ENCODE data around the gene SLC24A3.

SLC24A3 gene

DNA sequence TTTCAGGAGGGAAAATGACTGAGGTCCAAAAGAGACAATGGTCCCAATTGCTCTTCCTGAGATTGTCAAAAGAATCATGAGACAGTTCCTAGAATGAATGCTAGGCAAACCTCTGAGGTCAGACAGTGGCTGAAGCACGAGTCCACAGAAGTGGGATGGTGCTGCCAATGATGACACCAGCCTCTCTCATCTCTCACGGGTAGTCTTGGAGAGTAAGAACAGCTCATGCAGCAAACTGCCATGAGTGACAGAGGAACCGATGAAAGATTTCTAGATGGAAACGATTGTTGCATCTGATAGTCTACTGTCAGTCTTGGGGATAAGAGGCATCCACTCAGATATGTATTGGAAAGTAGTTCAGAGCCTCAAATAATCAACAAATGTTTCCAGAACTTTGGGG lies 188.7 kb downstream of the SLC24A3 start:
- FAIRE-seq: no peak

DNA sequence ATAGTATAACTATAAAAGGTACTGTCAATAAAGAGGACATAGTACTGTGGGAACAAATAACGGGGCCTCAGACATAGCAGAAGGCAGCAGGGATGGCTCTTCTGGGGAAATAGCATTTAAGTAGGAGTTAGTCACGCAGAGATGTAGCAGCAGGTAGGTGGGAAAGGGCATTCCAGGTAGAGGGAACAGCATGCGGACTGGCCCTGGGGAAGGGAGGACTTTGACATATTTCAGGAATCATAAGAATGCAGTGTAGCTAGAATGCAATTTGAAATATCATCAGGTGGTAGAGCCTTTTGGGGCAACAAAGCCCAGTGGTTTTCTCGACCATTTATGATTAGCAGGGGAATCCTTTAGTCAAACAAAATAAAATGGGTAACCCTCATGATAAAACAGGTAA lies 191.1 kb downstream of the SLC24A3 start:
- no peak for FAIRE-seq

DNA sequence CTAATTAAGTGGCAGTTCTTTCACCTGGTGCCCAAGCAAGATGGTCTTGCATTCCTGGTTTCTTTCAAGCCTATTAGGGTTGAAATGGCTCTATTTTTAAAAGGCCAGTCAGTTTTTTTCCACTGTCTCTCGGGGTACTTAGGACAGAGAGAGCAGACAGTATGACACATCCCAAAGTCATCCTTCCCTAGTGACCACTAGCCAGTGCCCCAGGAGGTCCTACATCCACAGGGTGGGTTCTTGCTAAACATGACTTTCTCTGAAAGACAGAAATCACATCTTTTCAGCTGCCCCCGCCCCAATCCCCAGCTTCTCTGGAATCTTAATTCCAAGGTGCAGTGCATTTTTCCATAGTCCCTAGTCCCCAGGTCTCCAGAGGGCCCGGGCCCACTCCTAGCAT lies 192.4 kb downstream of the SLC24A3 start:
- FAIRE-seq: no peak

DNA sequence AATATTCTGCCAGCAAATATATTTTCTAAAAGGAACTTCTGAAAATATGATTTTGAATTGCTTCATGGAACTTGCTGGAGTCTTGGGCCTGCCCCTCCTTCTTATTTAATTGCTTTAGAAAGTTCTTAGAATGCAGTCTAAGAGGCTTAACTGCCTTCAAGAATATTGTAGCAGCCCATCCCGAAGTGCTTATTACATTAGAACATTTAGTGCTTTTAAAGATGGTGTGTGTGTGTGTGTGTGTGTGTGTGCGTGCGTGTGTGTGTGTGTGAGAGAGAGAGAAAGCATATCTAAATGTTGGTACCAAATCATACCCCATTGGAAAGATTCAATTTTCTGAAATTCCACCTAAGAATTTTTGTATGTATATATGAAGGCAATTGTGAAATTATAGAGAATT lies 193.5 kb downstream of the SLC24A3 start:
- FAIRE-seq: no peak

DNA sequence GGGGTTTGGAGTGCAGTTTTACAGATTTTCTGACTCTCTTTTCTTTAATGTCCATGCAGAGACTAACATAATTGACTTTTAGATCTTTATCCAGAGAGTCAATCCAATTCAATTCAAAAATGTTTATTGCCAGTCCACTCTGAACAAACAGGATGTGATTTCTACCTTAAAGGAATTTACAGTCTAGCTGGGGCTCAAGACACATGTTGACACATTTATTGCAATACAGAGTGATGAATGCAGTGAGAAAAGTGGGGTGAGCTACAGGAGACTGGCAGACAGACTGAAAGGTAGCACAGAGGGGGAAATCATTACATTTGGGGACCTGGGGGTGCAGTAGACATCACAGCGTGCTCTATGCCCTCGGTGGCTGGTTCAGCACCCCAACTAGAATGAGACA lies 193.9 kb downstream of the SLC24A3 start:
- no peak for FAIRE-seq

DNA sequence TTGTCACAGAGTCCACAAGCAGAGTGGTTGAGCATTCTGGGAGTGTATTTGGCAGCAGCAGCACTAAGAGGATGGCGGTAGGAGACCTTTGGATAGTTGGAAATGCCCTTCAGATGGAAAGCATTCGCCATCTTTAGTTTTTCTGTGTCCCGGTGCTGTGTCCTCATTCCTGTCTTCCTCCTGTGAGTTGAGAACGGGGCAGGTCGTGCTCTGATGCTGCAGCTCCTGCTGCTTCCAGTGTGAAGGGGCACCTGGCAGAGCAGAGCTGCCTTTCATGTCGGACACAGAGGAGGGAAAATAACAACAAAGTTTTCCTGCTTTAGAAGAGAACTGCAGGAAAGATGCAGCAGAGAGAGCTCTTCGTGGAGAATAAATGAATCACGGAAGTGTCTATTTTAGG lies 194.8 kb downstream of the SLC24A3 start:
- no peak for FAIRE-seq

DNA sequence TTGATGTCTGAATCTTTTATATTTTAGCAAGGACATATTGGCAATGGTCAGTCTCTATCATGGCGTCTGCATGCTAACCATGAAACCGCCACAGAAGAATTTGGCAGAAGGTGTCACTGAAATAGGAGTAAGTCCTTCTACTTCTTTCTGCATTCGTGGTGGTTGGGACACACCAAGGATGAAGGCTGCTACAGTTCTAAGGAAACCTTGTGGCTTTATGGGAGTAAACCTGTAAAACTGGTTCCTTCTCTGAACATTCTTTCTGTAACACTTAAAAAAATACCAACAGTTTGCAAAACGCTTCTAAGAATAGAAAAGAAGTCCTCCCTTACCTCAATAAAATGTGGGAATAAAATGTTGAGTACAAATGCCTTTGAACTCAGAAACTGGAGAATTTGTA lies 195.3 kb downstream of the SLC24A3 start:
- no peak for FAIRE-seq

DNA sequence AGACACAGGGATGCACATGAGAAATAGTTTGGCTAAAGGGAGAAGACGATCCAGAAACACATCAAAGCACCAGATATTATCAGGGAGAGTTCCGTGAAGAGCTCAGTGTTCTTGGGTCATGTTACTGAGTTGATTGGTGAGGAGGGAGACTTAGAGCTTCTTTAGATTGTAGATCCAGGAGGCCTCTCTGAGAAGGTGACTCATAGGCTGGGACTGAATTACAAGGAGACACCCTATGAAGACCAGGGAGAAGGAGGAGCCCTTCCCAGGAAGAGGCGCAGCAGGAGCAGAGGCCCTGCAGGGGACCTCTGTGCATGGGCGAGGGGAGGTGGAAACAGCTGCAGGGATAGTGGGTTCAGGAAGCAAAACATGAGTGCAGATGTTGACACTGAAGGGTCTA lies 196.5 kb downstream of the SLC24A3 start:
- FAIRE-seq: no peak

DNA sequence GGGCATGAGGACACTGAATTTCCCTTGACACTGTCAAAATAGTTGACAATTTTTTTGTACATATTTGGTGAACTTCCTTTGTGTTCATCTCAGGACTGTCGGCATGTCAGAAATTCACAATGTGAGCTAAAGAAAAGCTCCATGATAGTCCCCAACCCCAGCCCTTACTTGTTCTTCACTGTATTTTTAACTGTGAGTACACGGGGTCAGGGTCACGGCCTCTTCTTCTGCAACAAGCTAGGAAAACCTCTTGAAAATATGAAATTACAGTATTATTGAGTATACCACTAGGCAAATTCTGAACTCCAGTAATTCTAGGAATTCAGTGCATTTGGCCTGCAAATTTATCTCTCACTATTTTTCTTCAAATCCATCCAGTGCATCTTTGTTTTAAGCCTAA lies 199.4 kb downstream of the SLC24A3 start:
- FAIRE-seq: no peak

DNA sequence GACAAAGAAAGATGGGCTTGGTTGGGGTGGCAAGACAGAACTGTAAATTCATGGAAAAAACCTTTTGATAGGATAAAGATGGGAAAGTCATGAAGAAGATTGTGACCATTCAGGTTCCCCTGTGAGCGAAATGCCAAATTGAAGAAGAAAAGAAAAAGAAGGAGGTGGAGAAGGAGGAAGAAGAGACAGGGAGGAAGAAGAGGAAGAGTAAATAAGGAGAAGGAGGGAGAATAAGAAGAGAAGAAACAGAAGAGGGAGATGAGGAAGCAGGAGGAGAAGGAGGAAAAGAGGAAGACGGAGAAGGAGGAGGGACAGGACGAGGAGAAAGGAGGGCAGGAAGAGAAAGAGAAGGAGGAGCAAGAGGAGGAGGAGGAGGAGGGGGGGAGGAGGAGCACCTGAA lies 199.8 kb downstream of the SLC24A3 start:
- no peak for FAIRE-seq

DNA sequence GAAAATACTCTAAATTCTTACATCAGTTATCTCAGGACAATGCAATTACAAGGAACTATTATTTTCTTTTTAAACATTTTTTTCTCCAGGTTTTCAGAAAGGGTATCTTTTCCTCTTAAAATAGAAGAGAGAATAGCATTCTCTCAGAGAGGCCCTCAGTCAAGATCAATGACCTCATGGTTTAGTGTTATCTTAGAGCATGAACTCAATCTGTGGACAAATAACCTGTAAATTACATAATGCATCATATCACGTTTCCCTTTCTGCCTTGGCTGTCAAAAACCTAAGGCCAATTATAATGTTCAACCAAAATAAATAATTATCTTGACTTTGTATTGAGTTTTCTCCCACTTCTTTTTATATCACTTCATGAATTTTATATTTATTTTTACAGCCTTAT lies 202.2 kb downstream of the SLC24A3 start:
- FAIRE-seq: no peak

DNA sequence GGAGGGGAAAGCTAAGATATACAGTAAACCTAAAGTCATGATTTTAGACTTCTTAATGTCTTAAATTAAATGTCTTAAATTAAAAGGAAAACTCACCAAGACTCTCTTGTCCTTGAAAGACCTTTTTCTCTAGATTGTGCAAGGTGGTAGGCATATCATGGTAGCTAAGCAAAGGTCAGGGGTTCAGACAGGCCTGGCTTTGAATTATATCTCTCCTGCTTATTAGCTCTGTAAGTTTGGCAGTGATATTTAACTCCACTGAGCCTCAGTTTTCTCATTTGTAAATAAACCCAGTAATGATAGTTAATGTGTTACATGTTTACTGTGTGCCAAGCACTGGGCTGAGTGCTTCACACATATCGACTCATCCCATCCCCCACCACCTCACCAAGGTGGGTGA lies 203.3 kb downstream of the SLC24A3 start:
- FAIRE-seq: no peak

DNA sequence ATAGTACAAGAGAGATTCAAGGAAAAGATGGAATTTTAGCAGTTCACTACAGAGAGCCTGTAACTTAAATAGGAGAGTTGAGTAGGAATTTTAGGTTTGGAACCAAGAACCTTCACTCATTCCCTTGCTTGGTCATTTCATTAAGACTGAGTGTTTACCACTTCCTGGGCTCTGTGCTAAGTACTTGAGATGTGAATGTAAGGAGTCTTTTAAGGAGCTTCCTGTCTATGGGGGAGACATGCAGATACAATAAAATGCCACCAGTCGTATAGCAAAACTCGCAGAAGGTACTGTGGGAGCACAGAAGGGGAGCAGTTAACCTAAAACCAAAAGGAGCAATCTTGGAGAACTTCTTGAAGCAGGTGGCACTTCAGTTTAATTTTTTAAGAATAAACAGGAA lies 204.2 kb downstream of the SLC24A3 start:
- FAIRE-seq: no peak

DNA sequence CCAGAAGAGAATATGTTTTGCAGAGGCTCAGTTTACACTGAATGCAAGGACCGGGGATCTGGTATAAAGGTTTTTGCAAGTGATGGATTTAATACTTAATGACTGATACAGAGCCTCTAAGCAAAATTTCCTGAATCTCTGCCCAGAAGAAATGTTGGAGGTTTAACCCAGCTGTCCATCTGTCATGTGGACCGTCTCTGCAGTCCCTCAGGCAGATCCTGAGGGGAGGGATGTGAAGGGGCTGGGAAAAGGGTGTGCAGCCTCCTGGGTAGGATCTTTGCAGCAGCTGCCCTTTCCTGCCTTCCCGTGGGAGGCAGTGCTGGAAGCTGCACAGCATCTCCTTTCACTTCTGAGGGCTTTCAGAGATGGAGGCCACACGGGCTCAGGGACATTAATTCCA lies 207.0 kb downstream of the SLC24A3 start:
- FAIRE-seq: no peak

DNA sequence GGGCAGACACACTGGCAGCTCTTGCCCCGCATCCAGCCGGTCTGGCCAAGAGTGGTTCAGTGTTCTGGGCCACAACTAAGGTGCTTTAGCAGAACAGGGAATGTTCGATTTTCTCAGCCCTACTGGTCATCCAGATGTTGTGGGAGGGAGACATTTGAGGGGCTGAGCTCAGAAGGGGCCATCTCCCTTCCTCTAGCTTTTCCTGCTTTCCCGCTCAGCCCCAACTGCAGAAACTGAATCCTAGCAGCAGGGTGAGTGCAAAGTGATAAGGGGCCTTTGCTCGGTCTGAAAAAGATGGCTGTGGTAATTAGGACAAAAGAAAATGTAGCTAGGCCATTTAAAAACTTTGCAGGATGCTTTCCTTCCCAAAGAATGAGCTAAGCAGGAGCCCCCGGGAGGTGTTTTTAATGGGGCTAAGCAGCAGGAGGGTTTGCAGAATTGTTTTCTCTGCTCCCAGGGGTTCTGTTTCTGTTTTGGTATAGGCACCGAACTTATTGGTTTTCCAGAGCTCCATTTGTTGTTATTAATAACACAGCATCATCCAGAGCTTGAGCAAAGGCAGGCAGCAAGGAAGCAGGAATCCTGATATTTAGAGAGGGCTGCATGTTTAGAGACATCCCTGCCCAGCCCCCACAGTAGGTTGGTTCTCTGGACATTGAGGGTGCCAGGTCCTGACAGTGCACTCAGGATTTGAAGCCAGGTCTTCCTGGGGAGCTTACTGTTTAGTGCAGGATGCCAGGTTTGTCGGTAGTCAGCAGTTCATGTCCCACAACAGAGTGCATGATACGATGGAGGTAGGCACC lies 210.9 kb downstream of the SLC24A3 start:
- FAIRE-seq: no peak

DNA sequence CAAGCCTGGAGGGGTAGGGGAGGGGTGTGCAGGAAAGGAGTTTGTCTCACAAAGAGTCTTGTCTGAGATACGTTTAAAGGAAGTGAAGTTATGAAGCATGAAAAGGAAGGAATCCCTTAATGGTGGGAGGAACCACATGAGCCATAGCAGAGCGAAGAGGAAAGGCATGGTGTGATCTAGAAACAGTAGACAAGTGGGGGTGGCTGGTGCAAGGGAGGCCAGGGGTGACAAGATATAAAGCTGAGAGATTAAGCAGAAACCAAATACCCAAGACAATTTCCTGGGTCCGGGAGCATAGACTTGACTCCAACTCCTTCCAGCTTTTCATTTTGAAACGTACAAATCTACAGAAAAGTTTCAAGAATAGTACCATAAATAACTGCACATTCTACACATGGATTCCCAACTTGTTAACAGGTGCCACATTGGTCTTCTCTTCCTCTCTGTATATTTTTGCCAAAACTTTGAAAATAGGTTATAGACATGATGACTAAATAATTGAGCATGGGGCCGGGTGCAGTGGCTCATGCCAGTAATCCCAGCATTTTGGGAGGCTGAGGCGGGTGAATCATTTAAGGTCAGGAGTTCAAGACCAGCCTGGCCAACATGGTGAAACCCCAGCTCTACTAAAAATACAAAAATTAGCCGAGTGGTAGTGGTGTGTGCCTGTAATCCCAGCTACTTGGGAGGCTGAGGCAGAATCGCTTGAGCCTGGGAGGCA lies 211.6 kb downstream of the SLC24A3 start:
- FAIRE-seq: no peak

DNA sequence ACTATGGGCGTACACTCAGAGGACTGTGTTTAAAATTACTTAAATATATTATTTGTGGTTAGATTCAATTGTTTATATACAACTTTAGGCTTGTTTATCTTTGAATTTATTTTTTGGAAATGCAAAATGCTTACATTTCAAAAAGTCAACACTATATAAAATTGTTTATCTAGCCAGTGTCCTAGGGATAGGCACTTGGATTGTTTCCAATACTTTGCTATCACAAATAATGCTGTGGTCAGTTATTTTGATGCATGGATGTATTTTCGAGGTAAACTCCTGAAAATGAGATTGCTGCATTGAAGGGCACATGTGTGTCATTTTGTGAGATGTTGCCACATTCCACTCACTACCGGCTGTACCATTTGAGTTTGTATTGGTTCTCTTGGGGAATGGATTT lies 213.9 kb downstream of the SLC24A3 start:
- no peak for FAIRE-seq

DNA sequence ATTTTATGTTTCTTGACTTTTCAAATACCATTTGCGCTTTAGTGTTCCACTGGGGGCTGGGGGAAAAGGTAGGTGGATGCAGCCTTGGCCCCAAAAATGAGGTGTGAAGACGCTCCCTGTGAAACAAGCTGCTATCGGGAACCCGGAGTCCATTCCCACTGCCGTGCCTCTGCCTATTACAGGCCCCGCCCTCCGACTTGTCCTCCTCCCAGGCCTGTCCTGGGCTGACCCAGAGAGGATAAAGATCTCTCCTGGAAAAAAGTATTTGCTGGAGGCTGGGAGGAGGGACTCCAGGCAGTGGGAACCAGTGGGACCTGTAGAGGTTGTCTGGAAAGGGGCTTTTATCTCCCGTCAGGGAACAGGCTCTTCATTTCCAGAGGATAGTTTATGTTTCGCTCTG lies 215.0 kb downstream of the SLC24A3 start:
- FAIRE-seq: no peak

DNA sequence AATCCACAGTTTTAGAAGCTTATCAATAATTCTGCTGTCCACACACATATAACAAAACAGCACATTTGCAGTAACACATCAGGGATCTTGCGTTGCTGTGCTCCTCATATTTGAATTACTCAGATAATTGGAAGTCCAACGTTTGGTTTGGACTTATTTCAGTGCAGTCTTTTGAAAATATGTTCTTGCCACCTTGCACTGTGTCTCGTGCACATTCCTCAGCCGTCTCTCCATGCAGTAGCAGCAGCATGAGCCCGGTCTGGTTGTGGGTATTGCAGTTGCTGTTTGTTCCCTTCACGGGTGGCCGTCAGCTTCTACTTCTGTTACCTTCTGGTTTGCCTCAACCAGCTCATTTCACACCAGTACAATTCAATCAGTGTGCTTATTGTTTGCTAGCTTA lies 215.5 kb downstream of the SLC24A3 start:
- FAIRE-seq: no peak

DNA sequence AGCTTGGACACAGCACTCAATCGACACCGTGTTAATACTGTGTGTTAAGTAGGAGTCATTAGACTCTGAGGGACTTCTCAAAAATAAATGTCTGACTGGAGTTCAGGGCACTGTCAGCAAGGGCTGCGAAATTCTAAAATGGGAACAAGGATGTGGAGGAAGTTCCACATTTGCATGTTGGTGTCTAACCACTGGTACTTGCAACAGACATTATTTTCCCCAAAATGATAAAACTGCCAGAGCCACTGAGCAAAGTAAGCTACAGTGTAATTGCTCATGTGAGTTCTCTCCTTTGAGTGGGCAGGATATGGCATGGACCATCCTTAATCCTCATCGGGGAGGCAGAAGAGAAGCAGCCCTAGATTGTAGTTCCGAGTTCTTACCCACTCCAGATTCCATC lies 215.9 kb downstream of the SLC24A3 start:
- no peak for FAIRE-seq

DNA sequence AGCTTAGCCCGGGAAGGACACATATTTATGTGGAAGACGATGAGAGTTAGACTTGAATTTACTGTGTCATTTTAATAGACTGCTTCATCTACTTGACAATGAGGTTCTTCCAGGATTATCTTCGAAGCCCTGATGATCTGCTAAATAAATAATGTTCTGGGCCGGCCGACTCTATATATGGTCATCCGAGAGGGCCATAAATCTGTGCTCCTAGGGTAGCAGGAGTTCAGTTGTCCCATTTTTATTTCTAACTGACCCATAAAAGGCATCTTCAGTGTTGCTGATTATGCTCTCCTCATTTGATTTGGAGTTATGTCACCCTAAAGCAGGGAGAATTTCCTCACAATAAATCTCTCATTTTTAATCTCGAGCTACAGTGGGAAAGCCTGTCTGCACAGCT lies 217.1 kb downstream of the SLC24A3 start:
- no peak for FAIRE-seq

DNA sequence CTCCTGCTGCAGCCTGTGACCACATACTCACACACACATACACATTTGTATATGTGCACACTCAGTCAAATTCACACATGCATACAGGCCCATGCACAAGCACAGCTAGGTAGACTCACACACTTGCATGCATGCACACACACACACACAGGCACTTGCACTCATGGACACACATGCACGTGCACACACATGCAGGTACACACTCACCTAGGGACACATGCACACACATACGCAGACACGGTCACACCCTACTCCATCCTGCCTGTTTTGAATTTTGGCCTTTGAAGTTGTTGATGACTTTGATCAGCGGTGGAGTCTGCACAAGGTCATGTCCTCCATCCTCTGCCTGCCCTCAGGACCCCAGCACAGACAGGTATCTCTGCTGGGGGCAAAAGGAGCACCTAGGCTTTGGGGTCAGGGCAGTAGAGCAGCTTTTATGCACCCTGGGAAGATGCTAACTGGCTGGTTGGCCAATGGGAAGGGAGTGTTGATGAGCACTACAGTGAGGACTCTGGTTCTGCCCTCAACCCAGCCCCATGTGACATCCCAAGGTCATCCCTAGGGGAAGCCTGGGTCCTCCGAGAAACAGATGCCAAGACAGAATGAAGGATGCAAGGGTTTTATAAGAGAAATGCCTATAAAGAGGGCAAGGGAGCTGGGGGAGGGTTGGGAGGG lies 218.3 kb downstream of the SLC24A3 start:
- FAIRE-seq: no peak

DNA sequence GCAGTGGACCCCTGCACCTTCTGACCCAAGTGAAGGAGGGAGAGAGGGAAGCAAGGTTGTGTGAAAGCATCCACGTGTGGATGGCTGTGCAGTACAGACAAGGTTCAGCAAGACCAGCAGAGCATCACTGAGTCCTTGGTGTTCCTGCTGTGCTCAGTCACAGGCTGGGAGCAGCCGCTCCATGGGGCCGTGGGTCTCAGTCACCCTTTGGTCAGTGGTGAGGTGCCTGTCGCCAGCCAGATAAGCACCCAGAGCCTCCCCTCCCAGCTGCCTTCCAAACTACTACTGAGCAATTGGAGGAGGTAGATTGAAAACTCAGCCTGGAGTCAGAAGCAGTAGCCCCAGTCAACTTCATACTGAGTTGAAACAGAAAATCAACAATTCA lies 218.9 kb downstream of the SLC24A3 start:
- FAIRE-seq: no peak

DNA sequence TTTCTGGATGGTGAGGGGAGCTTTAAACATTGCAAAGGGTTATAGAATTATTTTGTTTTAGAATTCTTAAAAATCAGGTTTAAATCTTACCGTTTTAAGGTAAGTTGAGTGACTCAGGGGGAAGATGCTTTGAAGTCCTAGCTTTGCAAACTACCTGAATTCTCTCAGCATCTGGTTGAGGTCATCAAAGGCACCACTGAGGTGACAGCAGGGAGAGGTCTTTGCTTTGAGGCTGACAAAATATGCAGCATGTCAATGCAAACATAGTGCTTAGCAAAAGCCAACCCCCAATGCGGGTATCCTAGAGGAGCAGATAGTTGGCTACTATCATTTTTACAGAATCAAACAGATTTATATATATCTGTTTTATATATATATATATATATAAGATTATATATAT lies 219.5 kb downstream of the SLC24A3 start:
- FAIRE-seq: no peak
